GM10847 (cell line): Measurements from ENCODE around the gene CALB2.

Source experiments
- POLR2A ChIP-seq: IDR thresholded peaks from 2 replicates; pipeline ENCODE4 v1.6.1; 2011; ENCODE audit not compliant: insufficient read length; ENCODE audit errors: extremely low read depth

CALB2 gene

DNA sequence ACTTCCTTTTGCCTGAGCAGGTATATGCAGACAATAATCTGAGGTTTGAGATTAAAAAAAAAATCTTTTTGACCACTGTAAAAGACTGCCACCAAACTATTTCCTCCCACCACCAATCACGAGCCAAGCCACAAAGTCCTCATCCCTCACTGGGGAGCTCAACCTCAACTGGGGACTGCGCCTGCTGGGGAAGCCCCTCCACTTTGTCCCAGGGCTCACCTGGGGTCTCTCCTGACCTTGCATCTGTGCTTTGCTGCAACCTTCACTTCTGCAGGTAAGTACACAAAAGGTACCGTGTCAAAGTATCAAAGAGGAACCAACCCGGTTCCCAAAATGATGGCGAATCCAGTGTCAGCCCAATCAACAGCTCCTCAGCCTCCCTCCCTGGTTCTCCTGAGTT, 47.8 kb downstream of the CALB2 start:
- TF ChIP-seq POLR2A: no peak

DNA sequence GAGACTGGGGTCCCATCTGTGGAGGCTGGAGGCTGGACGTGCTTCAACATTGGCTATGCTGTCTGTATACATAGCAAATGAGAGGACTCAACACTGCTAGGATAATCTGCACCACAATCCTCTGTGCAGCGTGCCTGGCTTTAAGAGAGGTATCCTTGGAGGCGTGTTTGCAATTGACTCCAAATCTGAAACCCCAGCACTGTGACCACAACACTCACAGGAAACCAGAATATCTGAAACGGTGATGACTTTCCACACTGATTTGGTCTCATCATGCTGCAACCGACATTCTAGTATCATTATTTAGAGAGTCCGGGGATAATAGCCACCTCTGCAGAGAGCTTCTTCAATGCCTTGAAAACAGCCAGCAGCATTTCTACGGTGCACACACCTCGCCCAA, 48.2 kb downstream of the CALB2 start:
- no peak for TF ChIP-seq POLR2A

DNA sequence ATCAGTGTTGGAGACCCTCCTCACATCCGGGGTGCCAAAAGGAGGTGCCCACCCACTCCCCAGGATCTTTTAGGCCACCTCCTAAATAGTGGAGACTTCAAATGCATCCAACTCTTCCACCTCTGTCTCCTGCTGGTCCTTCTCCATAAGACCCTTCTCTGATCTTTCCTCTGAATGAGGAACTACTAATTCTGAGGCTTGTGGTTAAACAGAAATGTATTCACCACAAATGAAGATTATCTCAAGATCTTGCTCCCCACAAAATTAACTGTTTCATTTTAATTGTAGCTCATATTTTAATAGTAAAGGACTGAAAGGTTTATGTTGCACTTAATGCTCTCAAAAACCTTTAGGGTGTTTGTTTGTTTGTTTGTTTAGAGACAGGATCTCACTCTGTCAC, 49.2 kb downstream of the CALB2 start:
- no peak for TF ChIP-seq POLR2A

DNA sequence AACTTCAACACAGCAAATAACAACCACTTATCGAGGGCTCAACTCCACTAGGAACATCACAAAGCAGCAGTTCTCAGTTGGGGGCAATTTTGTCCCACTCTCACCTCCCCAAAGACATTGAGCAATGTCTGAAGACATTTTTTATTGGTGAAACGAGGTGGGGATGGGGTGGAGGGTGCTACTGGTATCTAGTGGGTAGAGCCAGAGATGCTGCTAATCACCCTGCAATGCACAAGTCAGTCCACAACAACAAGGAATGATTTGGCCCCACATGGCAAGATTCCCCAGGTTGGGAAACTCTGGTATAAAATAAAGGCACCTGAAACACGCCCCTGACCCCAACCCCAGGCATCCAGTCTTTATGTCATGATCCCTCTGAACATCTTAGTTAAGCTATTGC, 50.0 kb downstream of the CALB2 start:
- TF ChIP-seq POLR2A: no peak

DNA sequence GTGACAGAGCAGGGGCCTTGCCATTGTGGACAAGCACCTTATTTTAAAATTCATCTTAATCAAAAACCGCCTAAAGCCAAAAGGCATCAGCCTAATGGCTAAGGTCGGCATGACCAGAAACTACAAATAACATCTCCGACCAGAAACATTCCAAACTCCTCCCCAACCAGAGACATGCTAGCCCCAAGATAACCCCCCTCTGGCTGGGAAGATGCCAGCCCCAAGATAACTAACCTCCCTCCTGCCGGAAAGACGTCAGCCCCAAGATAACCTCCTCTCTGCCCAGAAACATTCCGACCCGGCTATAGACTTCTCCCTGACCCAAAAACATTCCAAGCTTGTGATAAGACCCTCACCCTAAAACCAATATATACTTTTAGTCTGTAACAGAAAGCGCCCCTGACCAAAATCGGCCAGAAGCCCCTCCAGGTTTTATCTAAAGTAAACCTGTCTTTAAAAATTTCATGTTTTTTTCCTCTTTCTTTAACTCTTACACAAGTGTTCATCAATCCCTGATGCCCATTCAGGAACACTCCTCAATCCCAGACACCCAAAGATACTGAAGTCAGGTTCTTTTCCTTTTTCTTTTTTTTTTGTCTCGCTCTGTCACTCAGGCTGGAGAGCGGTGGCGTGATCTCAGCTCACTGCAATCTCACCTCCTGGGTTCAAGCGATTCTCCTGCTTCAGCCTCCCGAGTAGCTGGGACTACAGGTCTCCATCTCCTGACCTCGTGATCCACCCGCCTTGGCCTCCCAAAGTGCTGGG, 50.7 kb downstream of the CALB2 start:
- no peak for TF ChIP-seq POLR2A

DNA sequence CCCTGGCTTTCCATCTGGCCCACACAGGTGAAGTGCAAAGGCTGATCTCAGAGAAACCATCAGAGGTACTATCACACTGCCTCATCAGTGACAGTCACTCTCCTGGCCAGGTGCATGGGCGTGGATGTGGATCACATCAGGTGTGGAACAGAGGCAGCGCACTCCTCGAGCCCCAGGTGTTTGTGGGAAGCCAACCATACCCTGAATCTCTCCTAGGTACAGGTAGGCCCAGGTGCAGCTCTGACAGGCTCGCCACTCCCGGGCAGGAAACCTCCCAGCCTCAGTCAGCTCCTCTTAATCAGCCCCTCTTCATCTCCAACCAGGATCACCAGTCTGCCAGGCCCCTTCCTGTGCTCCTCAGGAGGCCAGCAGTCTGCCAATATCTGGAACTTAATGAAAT, 51.6 kb downstream of the CALB2 start:
- TF ChIP-seq POLR2A: no peak

DNA sequence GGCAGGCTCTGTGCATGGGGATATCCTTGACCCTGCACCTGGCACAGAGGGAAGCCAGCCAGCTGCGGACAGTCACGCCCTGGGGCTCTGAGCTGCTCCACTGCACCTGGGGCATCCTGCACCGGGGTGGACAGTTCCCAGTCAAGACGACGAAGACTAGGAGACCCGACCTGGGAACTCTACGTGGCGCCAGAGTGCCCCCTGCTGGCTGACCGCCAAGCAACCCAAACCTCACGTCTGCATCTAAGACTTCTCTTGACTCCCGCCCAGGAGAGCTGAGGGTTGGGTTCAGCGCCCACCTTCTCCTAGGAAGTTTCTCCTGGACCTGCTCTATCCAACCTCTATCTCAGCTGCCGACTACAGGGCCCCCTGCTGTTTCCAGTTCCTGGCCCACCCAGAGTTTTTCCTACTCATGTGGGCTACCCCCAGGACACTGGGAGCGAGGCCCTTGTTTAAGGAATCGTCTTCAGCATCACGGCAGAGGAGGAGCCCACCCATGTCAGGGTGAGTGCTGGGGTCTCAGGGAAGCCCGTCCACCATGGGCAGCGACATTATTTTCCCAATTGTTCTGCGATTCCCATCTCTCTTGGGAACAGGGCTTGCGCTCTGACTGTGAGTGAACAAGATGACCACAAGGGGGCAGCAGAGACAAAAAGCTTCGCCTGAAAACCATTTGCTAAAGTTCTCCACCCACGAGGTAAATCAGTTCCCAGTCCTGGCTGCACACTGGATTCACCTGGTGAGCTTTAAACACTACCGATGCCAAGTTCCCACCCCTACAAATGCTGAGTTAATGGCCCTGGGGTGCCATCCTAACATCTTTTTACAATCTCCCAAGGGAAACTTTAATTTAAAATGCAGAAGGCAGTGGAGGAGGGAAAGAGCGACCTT, 54.0 kb downstream of the CALB2 start:
- TF ChIP-seq POLR2A: no peak

DNA sequence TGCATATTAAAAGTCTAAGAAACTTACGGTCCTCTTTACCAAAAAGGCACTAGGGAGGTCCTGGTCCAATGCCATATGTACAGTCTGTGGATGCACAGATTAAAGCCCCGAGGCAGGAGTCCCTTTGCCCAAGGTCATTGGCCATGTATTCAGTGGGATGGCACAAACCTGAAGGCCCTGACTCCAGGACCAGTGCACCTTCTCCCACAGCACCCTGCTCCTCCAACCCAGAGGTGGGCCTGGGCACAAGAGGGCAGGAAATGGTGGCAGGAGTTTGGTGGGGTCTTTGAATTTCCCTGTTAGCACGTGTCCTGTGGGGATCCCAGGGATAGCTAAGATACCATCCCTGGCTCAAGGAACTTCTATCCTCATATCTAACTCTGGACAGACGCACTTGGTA, 54.8 kb downstream of the CALB2 start:
- TF ChIP-seq POLR2A: no peak

DNA sequence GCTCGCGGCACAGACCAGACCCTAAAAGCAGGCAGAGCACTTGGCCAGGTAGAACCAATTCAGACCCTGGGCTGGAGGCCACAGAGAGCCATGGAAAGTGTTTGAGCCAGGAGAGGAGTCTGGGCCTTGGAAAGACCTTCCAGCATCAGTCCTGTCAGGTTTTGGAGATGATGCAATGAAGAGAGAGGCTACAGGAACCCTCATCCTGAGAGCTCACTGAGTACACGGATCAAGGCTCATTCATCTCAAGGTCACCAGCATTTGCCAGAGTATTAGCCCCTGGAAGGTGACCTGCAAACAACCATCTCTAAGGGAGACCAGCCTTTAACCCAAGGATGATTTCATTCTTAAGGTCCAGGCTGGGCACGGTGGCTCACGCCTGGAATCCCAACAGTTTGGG, 55.5 kb downstream of the CALB2 start:
- TF ChIP-seq POLR2A: no peak

DNA sequence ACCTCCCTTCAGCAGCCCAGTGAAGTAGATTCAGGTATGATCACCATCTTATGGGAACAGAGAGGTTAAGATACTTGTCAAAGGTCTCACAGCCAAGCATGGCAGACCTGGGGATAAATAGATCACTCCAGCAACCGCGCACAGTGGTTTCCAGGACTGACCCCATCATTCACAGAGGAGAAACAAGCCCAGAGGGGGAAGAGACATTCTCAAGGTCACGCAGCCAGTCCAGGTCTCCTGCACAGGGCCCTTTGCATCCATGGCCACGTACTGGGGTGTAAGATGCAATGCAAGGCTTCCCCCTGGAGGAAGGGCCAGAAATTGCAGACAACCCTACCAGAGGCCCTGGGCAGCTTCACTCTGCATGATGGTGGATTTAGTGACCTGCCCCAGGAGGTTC, 63.4 kb downstream of the CALB2 start:
- TF ChIP-seq POLR2A: no peak

DNA sequence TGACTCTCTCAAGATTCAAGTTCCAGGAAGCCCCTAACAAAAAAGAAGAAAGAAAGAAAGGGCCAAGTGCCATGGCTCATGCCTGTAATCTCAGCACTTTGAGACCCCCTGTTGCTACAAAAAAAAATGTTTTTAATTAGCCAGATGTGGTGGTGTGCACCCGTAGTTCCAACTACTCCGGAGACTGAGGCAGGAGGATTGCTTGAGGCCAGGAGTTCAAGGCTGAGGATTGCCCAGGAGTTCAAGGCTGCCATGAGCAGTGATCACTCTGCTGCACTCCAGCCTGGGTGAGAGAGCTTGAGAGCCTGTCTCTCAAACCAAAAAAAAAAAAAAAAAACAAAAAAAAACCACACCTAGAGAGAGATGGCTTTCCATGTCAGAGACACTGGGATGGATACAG, 64.5 kb downstream of the CALB2 start:
- no peak for TF ChIP-seq POLR2A

DNA sequence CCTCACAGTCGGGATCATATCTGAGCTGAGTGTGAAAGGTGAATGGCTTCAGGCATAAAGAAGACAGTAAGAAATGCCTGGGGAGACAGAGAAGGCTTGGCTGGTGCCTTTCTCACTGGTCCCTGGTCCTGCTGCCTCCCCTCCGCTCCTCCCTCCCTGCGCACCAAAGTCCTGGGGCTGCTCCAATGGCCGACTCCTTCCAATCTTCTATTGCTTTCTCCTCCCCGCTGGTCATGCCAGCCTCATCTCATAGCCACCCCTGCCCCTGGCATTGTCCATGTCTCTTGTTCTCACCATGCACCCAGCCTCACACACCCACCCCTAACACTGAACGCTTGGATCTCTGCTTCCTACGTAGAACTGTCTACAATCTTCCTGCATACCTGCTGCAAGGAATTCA, 65.3 kb downstream of the CALB2 start:
- TF ChIP-seq POLR2A: no peak

DNA sequence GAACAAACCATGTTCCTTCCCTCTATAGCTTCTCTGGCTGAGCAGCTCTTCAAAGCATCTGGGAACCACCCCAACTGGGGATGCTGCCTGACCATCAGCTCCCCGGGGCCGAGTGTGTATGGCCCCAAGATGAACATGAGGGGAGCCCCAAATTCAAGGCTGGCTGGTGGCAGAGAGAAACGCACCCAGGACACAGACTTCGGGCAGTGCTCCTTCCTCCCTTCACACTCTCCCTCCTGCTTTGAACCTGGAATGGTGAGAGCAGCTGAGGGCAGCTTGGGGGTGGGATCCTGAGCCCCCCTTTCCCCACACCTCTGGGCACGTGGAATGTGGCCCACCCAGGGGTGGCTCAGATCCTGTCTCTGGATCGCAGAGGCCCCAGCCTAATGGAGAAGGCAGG, 66.1 kb downstream of the CALB2 start:
- no peak for TF ChIP-seq POLR2A

DNA sequence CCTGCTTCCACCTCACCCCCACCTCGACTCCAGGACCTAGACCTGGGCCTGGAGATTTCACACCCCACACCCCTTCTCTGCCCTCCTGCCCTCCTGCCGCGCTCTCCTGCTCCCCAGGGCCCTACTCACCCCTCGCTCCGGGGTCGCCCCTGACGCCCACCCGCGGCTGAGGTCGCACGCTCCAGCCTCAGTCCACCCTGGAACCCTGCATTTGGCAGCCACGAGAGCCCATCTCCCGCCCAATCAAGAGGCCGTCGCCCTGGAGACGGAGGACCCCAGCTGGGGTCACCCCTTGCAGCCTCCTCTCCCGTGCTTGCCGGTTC, 67.2 kb downstream of the CALB2 start:
- TF ChIP-seq POLR2A: no peak

DNA sequence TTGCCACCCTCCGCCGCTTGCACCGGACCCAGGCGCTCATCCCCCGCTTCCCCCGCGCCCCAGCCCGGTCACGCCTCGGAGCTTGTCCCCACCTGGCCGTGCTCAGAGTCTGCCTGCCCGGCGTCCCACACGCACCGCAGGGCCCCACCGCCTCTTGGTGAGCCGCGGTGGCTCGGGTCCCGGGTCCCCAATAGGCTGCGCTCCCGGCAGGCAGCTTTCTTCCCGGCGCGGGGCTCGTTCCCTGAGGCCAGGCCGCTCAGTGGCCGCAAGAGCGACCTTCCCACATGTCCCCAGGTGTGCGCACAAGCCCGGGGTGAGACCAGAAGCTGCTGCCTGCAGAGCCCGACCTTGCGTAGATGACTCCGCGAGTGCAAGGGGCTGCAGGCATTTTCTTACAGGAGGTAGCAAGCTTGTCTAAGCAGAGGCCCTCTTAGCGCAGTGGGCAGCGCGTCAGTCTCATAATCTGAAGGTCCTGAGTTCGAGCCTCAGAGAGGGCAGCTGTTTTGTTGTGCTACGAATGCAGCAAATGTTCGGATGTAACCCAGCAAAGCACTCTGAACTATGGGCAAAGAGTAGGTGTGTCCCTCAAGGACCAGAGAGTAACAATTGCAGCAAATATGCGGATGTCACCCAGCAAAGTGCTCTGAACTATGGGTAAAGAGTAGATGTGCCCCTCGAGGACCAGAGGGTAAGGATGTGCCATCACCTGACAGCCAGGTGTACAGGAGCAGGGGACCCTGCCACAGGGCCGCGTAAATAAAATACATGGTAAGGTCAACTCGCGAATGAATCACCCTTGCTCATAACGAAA, 67.8 kb downstream of the CALB2 start:
- no peak for TF ChIP-seq POLR2A

DNA sequence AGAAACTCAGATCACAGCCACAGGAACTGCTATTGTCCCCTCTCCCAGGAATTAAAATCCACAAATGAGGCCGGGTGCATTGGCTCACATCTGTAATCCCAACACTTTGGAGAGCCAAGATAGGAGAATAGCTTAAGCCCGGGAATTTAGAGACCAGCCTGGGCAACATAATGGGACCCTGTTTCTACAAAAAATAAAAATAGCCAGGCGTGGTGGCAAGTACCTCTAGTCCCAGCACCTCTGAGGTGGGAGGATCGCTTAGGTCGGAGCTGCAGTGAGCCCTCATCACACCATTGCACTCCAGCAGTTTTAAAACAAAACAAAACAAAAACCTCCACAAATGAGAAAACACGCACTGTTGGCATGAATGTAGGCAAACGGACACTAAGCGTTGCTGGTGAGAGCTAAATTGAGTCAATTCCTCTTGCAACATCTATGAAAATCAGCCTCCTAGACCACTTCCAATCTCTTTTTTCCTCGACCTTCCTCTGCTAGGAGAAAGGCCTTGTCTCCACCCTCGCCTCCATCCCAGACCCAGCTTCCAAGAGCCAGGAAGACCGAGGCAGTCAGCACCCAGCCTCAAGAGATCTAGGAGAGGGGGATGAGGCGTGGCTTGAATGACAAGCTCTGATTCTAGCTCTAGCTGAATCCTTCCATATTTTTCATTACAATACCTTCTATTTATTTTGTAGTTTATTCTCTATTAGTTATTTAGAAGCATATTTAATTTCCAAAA, 68.5 kb downstream of the CALB2 start:
- TF ChIP-seq POLR2A: no peak

DNA sequence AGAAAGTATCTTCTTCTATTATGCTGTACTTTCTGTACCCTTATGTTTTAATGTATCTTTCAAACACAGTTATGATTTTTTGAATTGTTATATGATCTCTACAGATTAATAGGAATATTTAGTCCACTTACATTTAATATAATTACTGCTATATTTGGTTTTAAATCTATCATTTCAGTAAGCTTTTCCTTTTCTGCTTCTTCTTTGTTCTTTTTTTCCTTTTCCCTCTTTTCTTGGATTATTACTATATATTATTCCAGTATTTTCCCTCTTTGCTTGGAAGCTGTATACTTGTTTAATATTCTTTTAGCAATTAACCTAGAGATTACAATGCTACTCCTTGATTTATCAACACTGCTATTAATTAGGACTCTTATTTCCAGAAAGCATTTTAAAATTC, 69.9 kb downstream of the CALB2 start:
- TF ChIP-seq POLR2A: no peak
